Activated naive CD4-positive, alpha-beta T cell treated with Interleukin-2 at 50 U/mL for 16 hours (primary cell): ENCODE results near the gene ATP2B1.

Experiments
- DNase-seq: peaks from one replicate; pipeline ENCODE4 v3.0.0-alpha.2; 2020

ATP2B1 gene

GRCh38 chr12:89650239-89650638, 58.4 kb downstream of the ATP2B1 start:
- DNase-seq: no peak

- DNase-seq: no peak
Measured at GRCh38 chr12:89649820-89650219, 58.8 kb downstream of the ATP2B1 start.

GRCh38 chr12:89649139-89649538, 59.5 kb downstream of the ATP2B1 start:
- DNase-seq: no peak

- DNase-seq: no peak
Measured at GRCh38 chr12:89648211-89648930, 60.3 kb downstream of the ATP2B1 start.

GRCh38 chr12:89645434-89645833, 63.2 kb downstream of the ATP2B1 start:
- DNase-seq: no peak

- DNase-seq: no peak
Measured at GRCh38 chr12:89642959-89643358, 65.7 kb downstream of the ATP2B1 start.

- no peak for DNase-seq
Measured at GRCh38 chr12:89636776-89637160, 71.9 kb downstream of the ATP2B1 start.

GRCh38 chr12:89636052-89636775, 72.4 kb downstream of the ATP2B1 start:
- no peak for DNase-seq

- no peak for DNase-seq
Measured at GRCh38 chr12:89634508-89634907, 74.1 kb downstream of the ATP2B1 start.

GRCh38 chr12:89632778-89633177, 75.9 kb downstream of the ATP2B1 start:
- DNase-seq: no peak

- no peak for DNase-seq
Measured at GRCh38 chr12:89622115-89622514, 86.5 kb downstream of the ATP2B1 start.

GRCh38 chr12:89621521-89621920, 87.1 kb downstream of the ATP2B1 start:
- DNase-seq: no peak

GRCh38 chr12:89619764-89620163, 88.9 kb downstream of the ATP2B1 start:
- DNase-seq: no peak

- no peak for DNase-seq
Measured at GRCh38 chr12:89618113-89618862, 90.3 kb downstream of the ATP2B1 start.

- DNase-seq: no peak
Measured at GRCh38 chr12:89610366-89610765, 98.3 kb downstream of the ATP2B1 start.

- no peak for DNase-seq
Measured at GRCh38 chr12:89603678-89604077, 105.0 kb downstream of the ATP2B1 start.

- no peak for DNase-seq
Measured at GRCh38 chr12:89597770-89598169, 110.9 kb downstream of the ATP2B1 start.

- DNase-seq: no peak
Measured at GRCh38 chr12:89597210-89597609, 111.4 kb downstream of the ATP2B1 start.

- no peak for DNase-seq
Measured at GRCh38 chr12:89593873-89594272, 114.8 kb downstream of the ATP2B1 start.

- no peak for DNase-seq
Measured at GRCh38 chr12:89593233-89593632, 115.4 kb downstream of the ATP2B1 start.

GRCh38 chr12:89589753-89590152, 118.9 kb downstream of the ATP2B1 start:
- no peak for DNase-seq

- no peak for DNase-seq
Measured at GRCh38 chr12:89578499-89578898, 130.1 kb downstream of the ATP2B1 start.

GRCh38 chr12:89576572-89577220, 131.9 kb downstream of the ATP2B1 start:
- no peak for DNase-seq
